Measurements from ENCODE around the gene ASPSCR1. TPM values are rescaled to one million over a fixed set of nuclear protein-coding genes. Genes with fewer than 3 reads are reported as not detected.

Gene ASPSCR1
- total RNA-seq, 2 donors from 2014 or later, result 32.0 to 34.2 TPM

DNA sequence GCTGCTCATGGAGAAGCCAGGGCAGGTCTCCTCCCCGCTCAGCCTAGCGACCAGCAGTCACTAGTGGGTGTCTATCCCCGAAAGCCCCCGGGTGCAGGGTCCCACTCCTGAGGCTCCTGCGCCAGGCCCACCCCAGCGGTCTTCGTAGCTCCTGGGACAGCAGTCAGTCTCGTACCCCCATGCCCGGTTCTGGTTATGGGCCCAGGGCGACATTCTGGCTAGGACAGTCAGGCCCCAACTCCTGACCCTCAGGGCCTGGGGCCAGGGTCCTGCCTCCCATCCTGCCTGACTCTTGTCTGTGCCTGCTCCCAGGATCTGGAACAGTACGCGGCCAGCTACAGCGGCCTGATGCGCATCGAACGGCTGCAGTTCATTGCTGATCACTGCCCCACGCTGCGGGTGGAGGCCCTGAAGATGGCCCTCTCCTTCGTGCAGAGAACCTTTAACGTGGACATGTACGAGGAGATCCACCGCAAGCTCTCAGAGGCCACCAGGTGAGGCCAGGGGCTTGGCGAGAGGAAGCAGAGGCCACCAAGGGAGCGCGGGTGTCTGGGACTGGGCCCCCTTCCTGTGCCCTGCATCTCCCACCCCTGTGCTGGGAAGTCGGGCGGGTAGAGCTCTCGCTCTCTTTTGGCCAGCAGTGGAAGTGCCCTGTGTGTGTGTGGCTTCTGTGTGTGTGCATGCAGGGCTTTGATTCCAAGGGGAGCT is 76.3 kb downstream of the ASPSCR1 start:
- Mint-ChIP-seq H3K36me3 (ENCODE audit: insufficient read depth in 2 of 2) (no peaks in the 10 kb centered on the region), H3K4me1 (ENCODE audit: low read depth) (peaks cover 20% of the 10 kb centered on the region), H3K27ac (no peak overlapping the region), H3K27me3 (ENCODE audit: low read depth) (no peaks in the 10 kb centered on the region), H3K4me3 (peak overlapping the region; percentile 84 to 88), H3K9me3 (no peaks in the 10 kb centered on the region)
- DNase-seq (no peak), ATAC-seq (replicated peaks in 1 of 2) (no peak)

DNA sequence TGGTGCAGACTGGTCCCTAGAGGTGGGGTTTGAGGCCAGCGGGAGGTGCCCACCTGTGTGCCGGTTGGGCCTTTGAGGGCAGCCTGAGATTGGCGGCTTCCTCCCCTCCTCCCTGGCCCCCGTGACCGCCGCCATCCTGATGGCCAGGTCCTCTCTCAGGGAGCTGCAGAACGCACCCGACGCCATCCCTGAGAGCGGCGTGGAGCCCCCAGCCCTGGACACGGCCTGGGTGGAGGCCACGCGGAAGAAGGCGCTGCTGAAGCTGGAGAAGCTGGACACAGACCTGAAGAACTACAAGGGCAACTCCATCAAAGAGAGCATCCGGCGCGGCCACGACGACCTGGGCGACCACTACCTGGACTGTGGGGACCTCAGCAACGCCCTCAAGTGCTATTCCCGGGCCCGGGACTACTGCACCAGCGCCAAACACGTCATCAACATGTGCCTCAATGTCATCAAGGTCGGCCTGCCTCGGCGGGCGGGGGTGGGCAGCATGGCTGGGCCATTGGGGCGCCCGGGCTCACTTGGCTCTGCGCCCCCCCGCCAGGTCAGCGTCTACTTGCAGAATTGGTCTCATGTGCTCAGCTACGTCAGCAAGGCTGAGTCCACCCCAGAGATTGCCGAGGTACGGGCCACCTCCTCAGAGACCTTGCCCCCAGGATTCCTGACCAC is 77.1 kb downstream of the ASPSCR1 start:
- H3K36me3 Mint-ChIP-seq (ENCODE audit: insufficient read depth in 2 of 2), result no peaks in the 10 kb centered on the region
- H3K27me3 Mint-ChIP-seq (ENCODE audit: low read depth), result no peaks in the 10 kb centered on the region
- DNase-seq (no peak), ATAC-seq (replicated peaks in 1 of 2) (no peak)
- no peaks in the 10 kb centered on the region for H3K9me3 Mint-ChIP-seq
- peak overlapping the region in 1 of 2 donors; percentile 17 for H3K4me3 Mint-ChIP-seq
- H3K4me1 Mint-ChIP-seq (ENCODE audit: low read depth), result peaks cover 20% of the 10 kb centered on the region
- H3K27ac Mint-ChIP-seq, result no peak overlapping the region

DNA sequence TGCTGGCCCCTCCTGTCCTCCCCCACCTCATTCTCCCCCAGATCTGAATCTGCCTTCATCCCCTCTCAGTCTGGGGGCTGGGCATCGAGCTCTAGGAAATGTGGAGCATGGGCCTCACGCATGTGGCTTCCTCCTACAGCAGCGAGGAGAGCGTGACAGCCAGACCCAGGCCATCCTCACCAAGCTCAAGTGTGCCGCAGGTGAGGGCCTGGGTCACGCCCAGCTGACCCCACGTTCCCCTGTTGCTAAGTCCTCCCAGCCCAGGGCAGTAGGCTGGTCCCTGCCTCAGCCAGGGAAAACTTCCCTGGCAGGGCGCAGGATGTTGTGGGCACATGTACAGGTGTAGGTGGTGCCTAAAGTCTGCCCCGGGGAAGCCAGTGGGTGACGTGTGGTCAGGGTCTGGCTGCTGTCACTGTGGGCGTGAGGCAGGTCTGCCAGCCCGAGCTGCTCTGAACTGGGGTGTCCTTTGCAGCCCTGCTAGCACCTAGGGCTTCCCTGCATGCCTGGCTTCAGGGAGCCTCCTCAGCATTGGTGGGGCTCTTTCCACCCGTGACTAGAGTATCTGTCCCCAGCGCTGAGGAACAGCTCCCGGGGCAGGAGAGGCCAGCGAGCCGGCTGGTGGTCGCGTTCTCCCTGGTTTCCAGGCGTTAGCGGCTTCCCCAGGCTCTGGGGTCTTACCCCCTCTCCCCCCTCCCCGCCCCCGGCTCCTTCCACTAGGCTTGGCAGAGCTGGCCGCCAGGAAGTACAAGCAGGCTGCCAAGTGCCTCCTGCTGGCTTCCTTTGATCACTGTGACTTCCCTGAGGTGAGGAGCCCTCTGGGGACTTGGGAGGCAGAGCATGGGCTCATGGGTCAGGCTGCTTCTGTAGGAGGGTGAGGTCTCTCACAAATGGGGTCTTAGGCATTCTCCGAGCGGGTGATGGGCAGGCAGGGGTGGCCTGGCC is 77.9 kb downstream of the ASPSCR1 start:
- no peaks in the 10 kb centered on the region for H3K9me3 Mint-ChIP-seq
- peak overlapping the region in 1 of 2 donors; percentile 17 for H3K4me3 Mint-ChIP-seq
- H3K27ac Mint-ChIP-seq, result no peak overlapping the region
- peaks cover 19% of the 10 kb centered on the region for H3K4me1 Mint-ChIP-seq (ENCODE audit: low read depth)
- peaks cover 0 to 2% of the 10 kb centered on the region in 2 donors for H3K36me3 Mint-ChIP-seq (ENCODE audit: insufficient read depth in 2 of 2)
- ATAC-seq (replicated peaks in 1 of 2) (no peak), DNase-seq (no peak)
- H3K27me3 Mint-ChIP-seq (ENCODE audit: low read depth), result no peaks in the 10 kb centered on the region

DNA sequence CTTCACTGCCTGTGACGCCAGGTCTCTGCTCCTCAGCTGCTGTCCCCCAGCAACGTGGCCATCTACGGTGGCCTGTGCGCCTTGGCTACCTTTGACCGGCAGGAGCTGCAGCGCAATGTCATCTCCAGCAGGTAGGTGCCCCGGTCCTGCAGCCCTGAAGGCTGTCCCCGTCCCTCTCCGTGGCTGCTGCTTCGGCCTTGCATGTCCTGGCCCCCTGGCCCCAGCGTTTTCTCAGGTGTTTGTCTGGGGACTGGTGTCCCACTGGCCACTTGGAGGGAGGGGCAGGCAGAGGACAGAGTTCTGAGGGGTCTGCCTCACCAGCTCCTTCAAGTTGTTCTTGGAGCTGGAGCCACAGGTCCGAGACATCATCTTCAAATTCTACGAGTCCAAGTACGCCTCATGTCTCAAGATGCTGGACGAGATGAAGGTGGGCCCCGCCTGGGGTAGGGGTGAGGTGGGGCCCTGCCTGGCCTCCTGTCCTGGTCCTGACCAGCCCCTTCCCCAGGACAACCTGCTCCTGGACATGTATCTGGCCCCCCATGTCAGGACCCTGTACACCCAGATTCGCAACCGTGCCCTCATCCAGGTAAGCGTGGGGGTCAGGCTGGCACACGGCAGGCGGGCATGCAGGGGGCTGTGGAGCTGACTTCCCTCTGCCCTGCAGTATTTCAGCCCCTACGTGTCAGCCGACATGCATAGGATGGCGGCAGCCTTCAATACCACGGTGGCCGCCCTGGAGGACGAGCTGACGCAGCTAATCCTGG is 78.7 kb downstream of the ASPSCR1 start:
- no peaks in the 10 kb centered on the region for H3K27me3 Mint-ChIP-seq (ENCODE audit: low read depth)
- DNase-seq (no peak), ATAC-seq (replicated peaks in 1 of 2) (no peak)
- no peaks in the 10 kb centered on the region for H3K9me3 Mint-ChIP-seq
- H3K4me3 Mint-ChIP-seq, result no peak overlapping the region
- peaks cover 0 to 4% of the 10 kb centered on the region in 2 donors for H3K36me3 Mint-ChIP-seq (ENCODE audit: insufficient read depth in 2 of 2)
- peaks cover 12% of the 10 kb centered on the region for H3K4me1 Mint-ChIP-seq (ENCODE audit: low read depth)
- H3K27ac Mint-ChIP-seq, result no peak overlapping the region

DNA sequence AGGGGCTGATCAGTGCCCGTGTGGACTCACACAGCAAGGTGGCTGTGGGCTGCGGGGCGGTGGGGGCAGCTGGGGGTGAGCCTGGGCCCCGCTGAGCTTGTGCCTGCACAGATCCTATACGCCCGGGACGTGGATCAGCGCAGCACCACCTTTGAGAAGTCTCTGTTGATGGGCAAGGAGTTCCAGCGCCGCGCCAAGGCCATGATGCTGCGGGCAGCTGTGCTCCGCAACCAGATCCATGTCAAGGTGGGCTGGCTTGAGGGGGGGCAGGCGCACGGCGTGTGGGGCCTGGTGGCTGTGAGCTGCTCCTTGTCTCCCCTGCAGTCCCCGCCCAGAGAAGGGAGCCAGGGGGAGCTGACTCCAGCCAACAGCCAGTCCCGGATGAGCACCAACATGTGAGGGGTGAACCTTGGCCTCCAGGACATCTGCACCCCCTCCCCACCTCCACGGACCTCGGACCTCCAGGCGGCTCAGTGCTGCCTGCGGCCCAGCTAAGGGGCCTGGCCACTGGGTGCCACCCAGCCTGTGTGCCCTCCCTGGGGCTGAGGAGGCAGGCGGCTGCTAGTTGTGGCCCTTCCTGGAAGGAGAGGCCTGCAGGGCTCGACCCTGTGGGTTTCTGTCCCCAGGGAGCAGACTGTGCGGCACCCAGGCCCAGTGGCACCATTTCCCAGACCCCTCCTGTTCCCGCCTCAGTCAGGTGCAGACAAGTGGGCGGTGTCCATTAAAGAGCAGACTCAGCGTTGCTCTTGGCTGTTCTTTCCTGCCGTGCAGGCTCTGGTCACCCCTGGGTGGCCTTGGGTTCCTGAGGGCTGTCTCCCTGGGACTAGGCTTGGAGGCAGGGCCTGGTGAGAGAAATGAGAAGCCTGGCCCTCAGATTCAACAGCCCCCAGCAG is 79.5 kb downstream of the ASPSCR1 start:
- no peak for ATAC-seq (replicated peaks in 1 of 2)
- Mint-ChIP-seq H3K4me1 (ENCODE audit: low read depth) (peaks cover 12% of the 10 kb centered on the region), H3K27me3 (ENCODE audit: low read depth) (no peaks in the 10 kb centered on the region)

DNA sequence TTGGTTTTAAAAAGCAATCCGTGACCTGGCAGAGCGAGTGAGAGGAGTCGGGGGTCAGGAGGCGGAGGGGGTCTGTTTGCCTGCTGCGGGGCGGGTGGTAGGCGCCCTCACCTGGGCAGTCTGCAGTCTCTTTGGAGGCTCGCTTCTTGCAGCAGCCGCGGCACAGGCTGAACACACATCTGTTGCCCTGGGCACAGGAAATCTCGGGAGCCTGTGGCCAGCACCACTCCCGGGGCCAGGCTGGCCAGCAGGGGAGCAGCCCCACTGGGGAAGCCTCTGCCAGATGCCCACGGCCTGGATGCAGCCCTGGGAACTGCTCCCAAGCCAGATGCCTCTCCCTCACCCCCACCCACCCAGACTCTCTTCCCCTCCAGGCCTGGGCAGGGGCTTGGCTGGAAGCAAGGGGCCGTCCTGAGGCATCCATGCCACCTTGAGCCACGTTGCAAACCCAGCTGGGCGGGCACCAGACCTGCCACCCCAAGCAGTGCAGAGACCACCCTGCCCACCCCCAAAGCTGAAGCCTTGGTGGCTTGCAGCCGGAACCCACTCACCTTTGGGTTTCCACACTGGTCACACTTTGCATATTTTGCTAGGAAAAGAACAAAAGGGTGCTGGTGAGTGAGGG is 80.9 kb downstream of the ASPSCR1 start:
- Mint-ChIP-seq H3K4me3 (no peak overlapping the region), H3K27ac (no peak overlapping the region), H3K36me3 (ENCODE audit: insufficient read depth in 2 of 2) (peaks cover 0 to 4% of the 10 kb centered on the region in 2 donors), H3K27me3 (ENCODE audit: low read depth) (no peaks in the 10 kb centered on the region), H3K4me1 (ENCODE audit: low read depth) (peaks cover 5% of the 10 kb centered on the region), H3K9me3 (no peaks in the 10 kb centered on the region)
- no peak for ATAC-seq (replicated peaks in 1 of 2)
- no peak for DNase-seq

More for the DNA sequence above, 79.5 kb downstream of the ASPSCR1 start:
- DNase-seq, result no peak
- no peak overlapping the region for H3K27ac Mint-ChIP-seq
- H3K4me3 Mint-ChIP-seq, result no peak overlapping the region
- H3K9me3 Mint-ChIP-seq, result no peaks in the 10 kb centered on the region
- H3K36me3 Mint-ChIP-seq (ENCODE audit: insufficient read depth in 2 of 2), result peaks cover 0 to 4% of the 10 kb centered on the region in 2 donors

DNA sequence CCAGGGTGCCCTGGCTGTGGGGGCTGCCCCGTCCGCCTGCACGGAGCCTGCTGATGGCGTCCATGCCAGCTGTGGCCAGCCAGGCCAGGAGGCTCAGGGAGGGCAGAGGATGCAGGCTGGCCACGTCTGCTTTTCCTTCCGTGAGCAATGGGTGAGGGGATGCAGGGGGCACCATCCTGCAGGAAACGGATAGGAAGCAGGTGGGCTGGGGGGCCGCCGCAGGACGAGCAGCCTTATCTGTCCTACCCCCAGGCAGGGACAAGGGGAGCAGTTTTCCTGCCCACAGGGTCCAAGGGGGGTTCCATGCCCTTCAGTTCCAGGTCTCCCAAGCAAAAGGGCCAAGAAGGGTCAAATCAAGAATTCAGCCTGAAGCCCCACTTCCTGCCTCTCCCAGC is 81.4 kb downstream of the ASPSCR1 start:
- ATAC-seq (replicated peaks in 1 of 2) (no peak), DNase-seq (no peak)
- H3K27ac Mint-ChIP-seq, result no peak overlapping the region
- H3K27me3 Mint-ChIP-seq (ENCODE audit: low read depth), result no peaks in the 10 kb centered on the region
- H3K4me1 Mint-ChIP-seq (ENCODE audit: low read depth), result no peaks in the 10 kb centered on the region
- H3K9me3 Mint-ChIP-seq, result no peaks in the 10 kb centered on the region
- H3K4me3 Mint-ChIP-seq, result no peak overlapping the region
- peaks cover 0 to 4% of the 10 kb centered on the region in 2 donors for H3K36me3 Mint-ChIP-seq (ENCODE audit: insufficient read depth in 2 of 2)

DNA sequence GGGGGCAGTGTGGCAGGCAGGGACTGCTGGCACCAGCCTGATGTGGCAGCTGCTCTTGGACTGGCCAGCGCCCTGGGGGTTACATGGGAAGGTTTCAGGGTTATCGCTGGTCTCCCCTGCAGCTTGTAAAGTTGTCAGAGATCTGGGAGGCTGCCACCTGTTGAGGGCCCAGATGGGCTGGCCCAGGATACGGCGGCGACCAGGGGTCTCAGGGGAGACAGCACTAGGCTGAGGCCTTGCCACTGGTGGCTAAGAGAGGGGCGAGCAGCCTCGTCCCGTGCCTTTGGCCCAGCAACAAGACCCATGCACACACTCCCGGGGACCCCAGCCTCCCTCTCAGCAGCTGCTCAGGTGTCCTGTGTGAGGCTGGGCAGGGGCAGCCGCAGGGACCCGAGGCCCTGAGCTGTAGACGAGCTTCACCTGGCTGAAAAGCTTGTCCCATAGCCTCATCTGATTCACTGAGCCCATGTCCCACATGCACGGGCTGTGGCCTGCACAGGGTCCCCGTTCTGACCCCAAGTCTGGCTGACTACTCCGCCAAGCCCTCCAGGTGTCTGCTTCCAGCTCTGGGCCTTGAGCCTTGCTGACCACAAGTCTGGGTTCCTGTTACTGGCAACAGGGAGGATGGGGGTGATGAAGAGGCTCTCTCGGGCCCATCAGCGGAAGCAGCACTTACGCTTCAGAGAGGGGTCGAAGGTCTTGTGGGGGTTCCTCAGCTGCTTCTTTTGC is 82.0 kb downstream of the ASPSCR1 start:
- H3K9me3 Mint-ChIP-seq, result no peaks in the 10 kb centered on the region
- peaks cover 0 to 4% of the 10 kb centered on the region in 2 donors for H3K36me3 Mint-ChIP-seq (ENCODE audit: insufficient read depth in 2 of 2)
- H3K4me1 Mint-ChIP-seq (ENCODE audit: low read depth), result peaks cover 6% of the 10 kb centered on the region
- H3K27me3 Mint-ChIP-seq (ENCODE audit: low read depth), result no peaks in the 10 kb centered on the region
- no peak overlapping the region for H3K4me3 Mint-ChIP-seq
- H3K27ac Mint-ChIP-seq, result no peak overlapping the region
- DNase-seq (no peak), ATAC-seq (replicated peaks in 1 of 2) (no peak)

DNA sequence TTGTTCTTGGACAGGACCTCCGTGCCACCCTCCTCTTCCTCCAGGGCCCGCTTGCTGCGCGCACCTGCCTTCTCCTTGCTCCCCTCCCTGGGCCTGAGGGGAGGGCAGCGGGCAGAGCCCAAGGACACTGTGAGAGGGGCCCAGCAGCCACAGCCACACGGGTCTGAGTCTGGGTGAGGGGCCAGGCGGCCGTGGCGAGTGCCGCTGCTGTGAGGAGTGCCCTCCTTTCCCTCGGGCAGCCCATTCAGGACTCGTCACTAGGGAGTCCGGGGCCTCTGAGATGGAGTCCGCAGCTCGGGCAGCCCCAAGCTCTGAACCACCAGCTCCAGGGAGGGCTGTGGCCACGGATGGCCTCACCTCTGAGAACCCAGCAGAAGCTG is 82.6 kb downstream of the ASPSCR1 start:
- H3K36me3 Mint-ChIP-seq (ENCODE audit: insufficient read depth in 2 of 2), result peaks cover 0 to 4% of the 10 kb centered on the region in 2 donors
- no peaks in the 10 kb centered on the region for H3K27me3 Mint-ChIP-seq (ENCODE audit: low read depth)
- H3K9me3 Mint-ChIP-seq, result no peaks in the 10 kb centered on the region
- H3K4me3 Mint-ChIP-seq, result no peak overlapping the region
- ATAC-seq (replicated peaks in 1 of 2) (no peak), DNase-seq (no peak)
- no peak overlapping the region for H3K27ac Mint-ChIP-seq
- H3K4me1 Mint-ChIP-seq (ENCODE audit: low read depth), result peaks cover 7% of the 10 kb centered on the region

DNA sequence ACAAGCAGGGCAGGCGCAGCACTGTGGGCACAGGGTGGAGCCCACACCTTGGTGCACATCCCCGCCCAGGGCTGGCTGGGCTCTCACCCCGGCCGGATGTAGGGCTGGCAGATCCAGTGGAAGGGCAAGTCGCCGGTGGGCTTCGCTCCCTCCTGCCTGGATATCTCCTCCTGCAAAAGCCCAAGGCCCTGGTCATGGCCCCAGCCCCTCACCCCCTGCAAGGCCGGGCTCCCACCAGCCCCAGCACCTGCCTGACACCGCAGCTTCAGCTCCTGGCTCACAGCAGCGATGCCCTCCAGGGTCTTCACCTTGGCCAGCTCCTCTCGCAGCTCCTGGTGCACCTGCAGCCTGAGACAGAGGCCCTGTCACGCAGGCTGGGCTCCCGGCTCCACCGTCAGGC is 83.2 kb downstream of the ASPSCR1 start:
- H3K27ac Mint-ChIP-seq, result no peak overlapping the region
- H3K27me3 Mint-ChIP-seq (ENCODE audit: low read depth), result no peaks in the 10 kb centered on the region
- H3K9me3 Mint-ChIP-seq, result no peaks in the 10 kb centered on the region
- no peak for DNase-seq
- no peak for ATAC-seq (replicated peaks in 1 of 2)
- peaks cover 0 to 4% of the 10 kb centered on the region in 2 donors for H3K36me3 Mint-ChIP-seq (ENCODE audit: insufficient read depth in 2 of 2)
- peaks cover 7% of the 10 kb centered on the region for H3K4me1 Mint-ChIP-seq (ENCODE audit: low read depth)
- no peak overlapping the region for H3K4me3 Mint-ChIP-seq
